SU-DHL-6 (cell line): ENCODE data around the gene CYLD.

Source experiments
- EZH2phosphoT487 ChIP-seq: fragments of 200-600 bp; sonication (generic), shearing (Covaris generic); conservative IDR thresholded peaks from 2 replicates; pipeline ENCODE4 v1.6.1; 2018; ENCODE audit warnings: mild to moderate bottlenecking, antibody characterized with exemption, low read length, moderate library complexity, mixed read lengths
- TF ChIP-seq, protein P1 (sequence below): fragments of 200-600 bp; sonication (generic); IDR thresholded peaks from one replicate; pipeline ENCODE4 v1.5.1; 2017; ENCODE audit warnings: antibody characterized with exemption, mild to moderate bottlenecking, low read length, moderate library complexity; ENCODE audit not compliant: insufficient read depth, poor library complexity, severe bottlenecking

DNA sequence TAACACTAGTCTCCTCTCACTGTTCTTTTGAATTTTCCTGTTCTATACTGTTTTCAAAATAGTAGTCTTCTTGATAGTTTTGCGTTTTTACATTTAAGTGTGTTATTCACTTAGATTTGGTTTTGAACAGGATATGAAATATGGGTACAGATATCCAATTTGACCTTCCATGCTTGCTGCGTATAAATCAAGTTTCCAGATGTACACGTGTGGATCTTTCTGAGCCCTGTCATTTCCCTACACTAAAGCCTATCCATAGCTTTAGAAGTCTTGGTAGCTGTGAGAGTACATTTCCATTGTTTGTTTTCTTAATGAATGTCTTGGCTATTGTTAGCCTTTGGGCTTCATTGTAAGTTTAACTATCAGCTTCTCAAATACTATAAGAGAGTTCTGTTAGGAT, 20.4 kb downstream of the CYLD start:
- TF ChIP-seq, protein P1, sequence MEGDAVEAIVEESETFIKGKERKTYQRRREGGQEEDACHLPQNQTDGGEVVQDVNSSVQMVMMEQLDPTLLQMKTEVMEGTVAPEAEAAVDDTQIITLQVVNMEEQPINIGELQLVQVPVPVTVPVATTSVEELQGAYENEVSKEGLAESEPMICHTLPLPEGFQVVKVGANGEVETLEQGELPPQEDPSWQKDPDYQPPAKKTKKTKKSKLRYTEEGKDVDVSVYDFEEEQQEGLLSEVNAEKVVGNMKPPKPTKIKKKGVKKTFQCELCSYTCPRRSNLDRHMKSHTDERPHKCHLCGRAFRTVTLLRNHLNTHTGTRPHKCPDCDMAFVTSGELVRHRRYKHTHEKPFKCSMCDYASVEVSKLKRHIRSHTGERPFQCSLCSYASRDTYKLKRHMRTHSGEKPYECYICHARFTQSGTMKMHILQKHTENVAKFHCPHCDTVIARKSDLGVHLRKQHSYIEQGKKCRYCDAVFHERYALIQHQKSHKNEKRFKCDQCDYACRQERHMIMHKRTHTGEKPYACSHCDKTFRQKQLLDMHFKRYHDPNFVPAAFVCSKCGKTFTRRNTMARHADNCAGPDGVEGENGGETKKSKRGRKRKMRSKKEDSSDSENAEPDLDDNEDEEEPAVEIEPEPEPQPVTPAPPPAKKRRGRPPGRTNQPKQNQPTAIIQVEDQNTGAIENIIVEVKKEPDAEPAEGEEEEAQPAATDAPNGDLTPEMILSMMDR = no peak
- TF ChIP-seq EZH2phosphoT487 = no peak
